ENCODE results near the gene CLC.

DNA sequence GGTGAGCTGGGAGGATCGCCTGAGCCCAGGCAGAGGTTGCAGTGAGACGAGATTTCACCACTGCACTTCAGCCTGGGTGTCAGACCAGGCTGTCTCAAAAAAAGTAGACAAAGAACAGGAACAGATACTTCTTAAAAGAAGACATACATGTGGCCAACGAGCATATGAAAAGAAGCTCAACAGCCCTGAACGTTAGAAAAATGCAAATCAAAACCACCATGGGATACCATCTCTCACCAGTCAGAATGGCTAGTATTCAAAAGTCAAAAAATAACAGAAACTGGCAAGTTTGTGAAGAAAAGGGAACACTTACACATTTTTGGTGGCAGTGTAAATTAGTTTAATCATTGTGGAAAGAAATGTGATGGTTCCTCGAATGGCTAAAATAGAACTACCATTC lies 36.5 kb downstream of the CLC start:
- TF ChIP-seq ZNF24 (tag by site-specific recombination; IDR thresholded peaks at IDR 0.05), result no peak
- TF ChIP-seq ZNF629 (tag by site-specific recombination; IDR thresholded peaks at IDR 0.05), result no peak
- TF ChIP-seq, protein P1, sequence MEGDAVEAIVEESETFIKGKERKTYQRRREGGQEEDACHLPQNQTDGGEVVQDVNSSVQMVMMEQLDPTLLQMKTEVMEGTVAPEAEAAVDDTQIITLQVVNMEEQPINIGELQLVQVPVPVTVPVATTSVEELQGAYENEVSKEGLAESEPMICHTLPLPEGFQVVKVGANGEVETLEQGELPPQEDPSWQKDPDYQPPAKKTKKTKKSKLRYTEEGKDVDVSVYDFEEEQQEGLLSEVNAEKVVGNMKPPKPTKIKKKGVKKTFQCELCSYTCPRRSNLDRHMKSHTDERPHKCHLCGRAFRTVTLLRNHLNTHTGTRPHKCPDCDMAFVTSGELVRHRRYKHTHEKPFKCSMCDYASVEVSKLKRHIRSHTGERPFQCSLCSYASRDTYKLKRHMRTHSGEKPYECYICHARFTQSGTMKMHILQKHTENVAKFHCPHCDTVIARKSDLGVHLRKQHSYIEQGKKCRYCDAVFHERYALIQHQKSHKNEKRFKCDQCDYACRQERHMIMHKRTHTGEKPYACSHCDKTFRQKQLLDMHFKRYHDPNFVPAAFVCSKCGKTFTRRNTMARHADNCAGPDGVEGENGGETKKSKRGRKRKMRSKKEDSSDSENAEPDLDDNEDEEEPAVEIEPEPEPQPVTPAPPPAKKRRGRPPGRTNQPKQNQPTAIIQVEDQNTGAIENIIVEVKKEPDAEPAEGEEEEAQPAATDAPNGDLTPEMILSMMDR (tag by site-specific recombination; IDR thresholded peaks at IDR 0.05), result no peak
- TF ChIP-seq ZSCAN23 (tag by site-specific recombination; IDR thresholded peaks at IDR 0.05), result no peak

Data from HEK293 (cell line).